Fibroblast of skin of right biceps (primary cell): ENCODE results near the gene CCDC87.
"Not testable (repeated sequence)": the region's sequence is repeated elsewhere in the genome, so short reads cannot be mapped to it uniquely, and the experiment has no call there.

Experiments used
- DNase-seq: peaks from one replicate; pipeline ENCODE4 v3.0.0-alpha.2; 2013

The CCDC87 gene, protein sequence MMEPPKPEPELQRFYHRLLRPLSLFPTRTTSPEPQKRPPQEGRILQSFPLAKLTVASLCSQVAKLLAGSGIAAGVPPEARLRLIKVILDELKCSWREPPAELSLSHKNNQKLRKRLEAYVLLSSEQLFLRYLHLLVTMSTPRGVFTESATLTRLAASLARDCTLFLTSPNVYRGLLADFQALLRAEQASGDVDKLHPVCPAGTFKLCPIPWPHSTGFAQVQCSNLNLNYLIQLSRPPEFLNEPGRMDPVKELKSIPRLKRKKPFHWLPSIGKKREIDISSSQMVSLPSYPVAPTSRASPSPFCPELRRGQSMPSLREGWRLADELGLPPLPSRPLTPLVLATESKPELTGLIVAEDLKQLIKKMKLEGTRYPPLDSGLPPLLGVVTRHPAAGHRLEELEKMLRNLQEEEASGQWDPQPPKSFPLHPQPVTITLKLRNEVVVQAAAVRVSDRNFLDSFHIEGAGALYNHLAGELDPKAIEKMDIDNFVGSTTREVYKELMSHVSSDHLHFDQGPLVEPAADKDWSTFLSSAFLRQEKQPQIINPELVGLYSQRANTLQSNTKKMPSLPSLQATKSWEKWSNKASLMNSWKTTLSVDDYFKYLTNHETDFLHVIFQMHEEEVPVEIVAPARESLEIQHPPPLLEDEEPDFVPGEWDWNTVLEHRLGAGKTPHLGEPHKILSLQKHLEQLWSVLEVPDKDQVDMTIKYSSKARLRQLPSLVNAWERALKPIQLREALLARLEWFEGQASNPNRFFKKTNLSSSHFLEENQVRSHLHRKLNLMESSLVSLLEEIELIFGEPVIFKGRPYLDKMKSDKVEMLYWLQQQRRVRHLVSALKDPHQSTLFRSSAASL

DNA sequence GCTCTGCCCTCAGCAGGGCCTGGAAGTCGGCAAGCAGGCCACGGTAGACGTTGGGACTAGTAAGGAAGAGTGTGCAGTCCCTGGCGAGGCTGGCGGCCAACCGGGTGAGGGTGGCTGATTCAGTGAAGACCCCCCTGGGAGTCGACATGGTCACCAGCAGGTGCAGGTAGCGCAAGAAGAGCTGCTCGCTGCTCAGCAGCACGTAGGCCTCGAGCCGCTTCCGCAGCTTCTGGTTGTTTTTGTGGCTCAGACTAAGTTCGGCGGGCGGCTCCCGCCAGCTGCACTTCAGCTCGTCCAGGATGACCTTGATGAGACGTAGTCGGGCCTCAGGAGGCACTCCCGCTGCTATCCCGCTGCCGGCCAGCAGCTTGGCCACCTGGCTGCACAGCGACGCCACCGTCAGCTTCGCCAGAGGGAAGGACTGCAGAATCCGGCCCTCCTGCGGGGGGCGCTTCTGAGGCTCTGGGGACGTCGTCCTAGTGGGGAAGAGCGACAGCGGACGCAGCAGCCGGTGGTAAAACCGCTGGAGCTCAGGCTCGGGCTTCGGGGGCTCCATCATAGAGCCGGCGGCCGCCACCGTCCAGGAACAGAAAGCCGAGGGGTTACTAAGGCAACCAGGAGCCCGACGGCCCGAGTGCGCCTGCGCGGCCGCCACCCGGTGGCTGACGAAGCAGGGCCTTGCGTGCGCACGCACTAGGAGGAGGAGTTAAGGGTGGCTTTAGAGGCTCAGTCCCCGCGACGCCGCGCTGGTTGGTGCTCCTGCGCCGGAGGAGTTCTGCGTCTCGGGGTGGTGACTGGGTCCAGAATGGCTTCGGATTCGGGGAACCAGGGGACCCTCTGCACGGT is at the start of gene CCDC87, which contains the start of gene CCS:
TSS of gene CCDC87 (minus strand) at position 607 of the 846 bp plus-strand sequence. CDS start at position 559, 48 bp downstream.
TSS of gene CCS (plus strand) at position 729 of the 846 bp plus-strand sequence. CDS start at position 806, 77 bp downstream.
- DNase-seq: peak; percentile 93

DNA sequence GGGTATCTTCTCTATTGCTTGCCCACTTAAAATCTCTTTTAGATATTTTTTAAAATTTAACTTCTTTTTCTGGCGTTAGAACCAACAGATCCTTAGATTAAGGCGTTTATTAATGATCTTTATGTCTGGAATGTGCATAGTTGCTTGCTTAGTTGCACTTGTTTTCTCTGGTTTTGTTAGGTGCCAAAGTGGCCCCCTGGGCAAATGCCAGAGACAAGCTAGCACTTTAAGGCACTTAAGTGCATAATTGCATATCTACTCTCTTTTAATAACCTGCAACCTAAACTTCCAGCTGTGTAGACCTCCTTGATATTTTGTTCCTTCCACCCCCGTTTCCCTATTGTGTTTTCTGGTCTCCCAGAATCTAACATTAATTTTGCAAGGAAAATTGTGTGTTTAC is 49.0 kb upstream of the CCDC87 start:
- DNase-seq: peak; percentile 35

- DNase-seq: not testable (repeated sequence)
These were observed 47.0 kb upstream of the CCDC87 start for GRCh38 chr11:66639814-66640340.

GRCh38 chr11:66639066-66639813 is 46.4 kb upstream of the CCDC87 start:
- peak; percentile 33 for DNase-seq

GRCh38 chr11:66638177-66639065 is 45.6 kb upstream of the CCDC87 start, which contains the start of gene RBM4:
Gene RBM4 (plus strand): TSS chr11:66638703. CDS start chr11:66639712, 1,009 bp downstream.
- peak; percentile 100 for DNase-seq

DNA sequence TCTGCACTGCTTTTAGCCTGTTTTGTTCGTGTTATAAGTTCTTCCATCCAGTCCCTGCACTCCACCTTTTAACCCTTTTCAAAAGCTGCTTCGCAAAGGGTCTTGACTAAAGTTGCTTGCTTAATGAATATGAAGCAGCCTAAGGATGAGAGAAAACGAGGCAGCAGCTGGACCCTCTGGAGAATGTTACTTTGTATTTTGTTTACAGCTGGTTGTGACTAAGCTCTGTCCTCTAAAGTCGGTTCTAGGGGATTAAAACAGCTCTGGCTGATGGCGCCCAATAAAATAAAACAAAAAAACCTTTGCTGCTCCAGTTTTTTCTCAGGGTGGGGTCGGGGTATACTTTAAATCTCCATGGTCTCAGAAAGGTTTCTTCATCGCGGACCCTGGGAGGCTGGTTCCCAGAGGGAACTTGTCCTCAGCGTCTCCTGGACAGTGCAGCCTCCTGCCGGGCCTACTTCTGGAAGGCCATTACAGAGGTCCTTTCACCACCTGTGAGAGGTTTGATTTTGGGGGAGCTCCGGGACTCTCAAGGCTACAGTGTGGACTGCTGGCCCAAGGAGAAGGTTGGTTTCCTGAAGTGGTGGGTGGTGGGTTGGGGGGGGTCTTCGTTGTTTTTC is 44.8 kb upstream of the CCDC87 start:
- no peak for DNase-seq

- DNase-seq: no peak
These were observed 43.5 kb upstream of the CCDC87 start for GRCh38 chr11:66636411-66636810.

- DNase-seq: no peak
These were observed 40.1 kb upstream of the CCDC87 start for GRCh38 chr11:66632952-66633351.

DNA sequence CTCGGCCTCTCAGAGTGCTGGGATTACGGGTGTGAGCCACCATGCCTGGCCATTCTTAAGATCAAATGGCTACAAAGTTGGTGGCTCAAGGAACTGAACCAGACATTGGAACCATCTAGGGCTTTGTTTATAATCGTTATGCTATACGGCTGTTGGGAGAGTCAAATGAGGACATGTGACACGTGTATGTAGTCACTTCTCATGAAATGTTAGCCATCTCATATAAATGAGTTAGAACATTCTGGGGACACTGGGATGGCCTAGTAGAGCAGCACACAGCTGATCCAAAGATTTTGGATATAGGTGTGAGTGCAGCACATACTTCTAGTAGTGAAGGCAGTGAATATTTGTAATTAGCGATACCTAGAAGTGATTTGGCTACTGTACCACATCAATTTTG is 39.0 kb upstream of the CCDC87 start:
- DNase-seq: no peak

- DNase-seq: no peak
These were observed 36.5 kb upstream of the CCDC87 start for GRCh38 chr11:66629356-66629755.

GRCh38 chr11:66628061-66628603 is 35.3 kb upstream of the CCDC87 start:
- no peak for DNase-seq

- DNase-seq: no peak
These were observed 34.1 kb upstream of the CCDC87 start for GRCh38 chr11:66626926-66627325.

- no peak for DNase-seq
These were observed 33.5 kb upstream of the CCDC87 start for GRCh38 chr11:66626382-66626781.

DNA sequence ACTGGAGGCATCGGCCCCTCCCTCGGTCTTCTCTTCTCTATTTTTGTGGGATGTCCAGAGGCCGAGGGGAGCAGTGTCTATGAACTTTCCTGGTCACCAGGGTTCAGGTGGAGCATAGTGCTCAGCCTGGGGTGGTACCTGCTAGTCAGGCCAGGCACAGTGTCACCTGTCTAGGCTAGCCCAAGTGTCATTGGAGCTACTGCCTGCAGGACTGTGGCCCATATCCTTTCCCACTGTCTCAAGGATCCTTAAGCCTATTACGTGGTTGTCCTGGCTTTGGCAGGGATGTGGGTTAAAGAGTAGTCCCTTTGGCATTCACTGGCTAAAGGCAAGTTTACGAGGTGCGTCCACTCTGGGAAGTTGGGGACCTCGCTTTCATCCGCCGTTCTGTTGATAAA is 32.9 kb upstream of the CCDC87 start:
- DNase-seq: no peak

- DNase-seq: no peak
These were observed 32.3 kb upstream of the CCDC87 start for GRCh38 chr11:66625041-66625751.

- DNase-seq: no peak
These were observed 31.6 kb upstream of the CCDC87 start for GRCh38 chr11:66624450-66624849.

DNA sequence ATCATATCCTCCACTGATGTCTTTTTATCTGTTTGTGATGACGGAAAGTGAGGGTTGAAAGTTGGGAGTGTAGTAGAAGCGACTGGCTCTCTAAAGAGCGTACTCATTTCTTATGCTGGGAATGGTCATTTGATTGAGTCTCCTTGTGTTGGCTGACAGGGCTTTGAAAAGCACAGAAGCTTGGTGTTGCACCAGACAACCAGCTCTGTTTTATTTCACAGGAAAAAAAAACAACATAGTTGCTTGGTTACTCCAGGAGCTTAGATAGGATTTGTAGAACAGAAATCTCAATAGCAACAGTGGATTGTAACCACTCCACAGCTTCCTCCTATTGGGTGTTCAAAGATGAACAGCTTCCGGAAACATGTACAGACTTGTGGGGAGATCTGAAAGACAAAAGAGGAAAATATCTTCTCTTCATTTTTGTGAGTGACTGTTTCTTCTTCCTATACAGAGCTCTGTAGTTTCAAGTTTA is 26.3 kb upstream of the CCDC87 start:
- DNase-seq: peak; percentile 28

DNA sequence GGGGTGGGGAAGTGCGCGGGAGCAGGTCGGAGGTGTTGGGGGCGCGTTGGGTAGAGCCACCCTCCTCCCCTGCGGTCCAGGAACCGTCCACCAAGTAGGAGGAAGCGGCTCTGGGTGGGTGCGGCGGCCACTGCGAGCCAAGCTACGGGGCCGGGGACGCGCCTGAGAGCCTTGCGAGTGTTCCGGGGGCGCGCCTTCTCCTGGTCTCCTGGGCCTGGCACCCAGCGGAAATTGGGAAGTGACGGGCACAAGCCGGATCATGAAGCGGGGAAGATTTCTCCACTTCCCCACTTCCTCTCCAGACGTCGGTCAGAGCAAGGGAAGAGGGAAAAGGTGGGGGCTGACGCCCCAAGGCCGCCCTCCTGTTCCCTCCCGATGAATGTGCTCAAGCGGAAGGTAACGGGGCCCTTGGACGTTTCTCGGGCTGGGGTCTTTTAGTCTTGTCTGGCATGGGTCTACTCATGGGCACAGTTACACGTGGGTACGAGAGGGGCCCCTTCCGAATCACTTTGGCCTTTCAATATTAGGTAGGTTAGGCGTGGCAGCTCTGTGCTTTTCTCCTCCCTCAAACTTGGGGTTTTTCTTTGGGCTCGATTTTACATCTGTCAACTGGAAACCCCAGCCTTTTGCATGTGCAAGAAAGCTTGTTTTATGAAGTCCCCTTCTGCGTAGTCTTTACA is 24.4 kb upstream of the CCDC87 start:
- DNase-seq: no peak
